Neuronal stem cell (in vitro differentiated cells): ENCODE measurements around the gene GNMT.

Experiments
- DNase-seq: peaks from one replicate; pipeline ENCODE4 v3.0.0-alpha.2; 2013; ENCODE audit warnings: low spot score
- H2AFZ ChIP-seq: one replicate; pipeline ENCODE4 v1.6.1; 2013; ENCODE audit warnings: mild to moderate bottlenecking, low read length, inconsistent platforms
- H2AK5ac ChIP-seq: 2 replicates; pipeline ENCODE4 v1.6.1; 2013; ENCODE audit warnings: low read depth, mild to moderate bottlenecking, inconsistent platforms, low read length, moderate library complexity, mixed read lengths
- H2BK120ac ChIP-seq: 2 replicates; pipeline ENCODE4 v1.6.1; 2013; ENCODE audit warnings: low read depth, mild to moderate bottlenecking, inconsistent platforms, low read length, moderate library complexity, mixed read lengths
- H2BK12ac ChIP-seq: one replicate; pipeline ENCODE4 v1.6.1; 2013; ENCODE audit warnings: low read length, inconsistent platforms
- H2BK15ac ChIP-seq: 2 replicates; pipeline ENCODE4 v1.6.1; 2013; ENCODE audit warnings: mild to moderate bottlenecking, low read length, inconsistent platforms, mixed read lengths
- H2BK5ac ChIP-seq: one replicate; pipeline ENCODE4 v1.6.1; 2013; ENCODE audit warnings: inconsistent platforms, mild to moderate bottlenecking, low read length, moderate library complexity
- H3K14ac ChIP-seq: one replicate; pipeline ENCODE4 v1.6.1; 2013; ENCODE audit warnings: low read length, inconsistent platforms
- H3K18ac ChIP-seq: 2 replicates; pipeline ENCODE4 v1.6.1; 2013; ENCODE audit warnings: low read length, inconsistent platforms
- H3K23ac ChIP-seq: 2 replicates; pipeline ENCODE4 v1.6.1; 2013; ENCODE audit warnings: low read depth, mild to moderate bottlenecking, mixed read lengths, low read length, inconsistent platforms; ENCODE audit not compliant: poor library complexity
- H3K27ac ChIP-seq: replicated peaks from 3 replicates; pipeline ENCODE4 v1.5.1; 2013; ENCODE audit warnings: low read length, inconsistent platforms
- H3K27me3 ChIP-seq, 3 experiments: 2 replicates each; pipeline ENCODE4 v1.6.1; 2013; ENCODE audit warnings: low read length in 3 of 3, mild to moderate bottlenecking in 2 of 3, inconsistent platforms in 1 of 3, low read depth in 1 of 3, mixed read lengths in 1 of 3, moderate library complexity in 1 of 3; ENCODE audit not compliant: control insufficient read depth in 3 of 3, insufficient read depth in 3 of 3
- H3K36me3 ChIP-seq, 2 donors: replicated peaks in 1 of 2; 2 replicates each; pipeline ENCODE4 v1.6.1; 2013; ENCODE audit warnings: low read length in 2 of 2; ENCODE audit not compliant: control insufficient read depth in 2 of 2, insufficient read depth in 2 of 2
- H3K4ac ChIP-seq: 2 replicates; pipeline ENCODE4 v1.6.1; 2013; ENCODE audit warnings: inconsistent platforms, mild to moderate bottlenecking, low read length, moderate library complexity
- H3K4me1 ChIP-seq, 2 donors: 1 replicate in 1 of 2; 2 replicates in 1 of 2; pipeline ENCODE4 v1.6.1; 2013; ENCODE audit warnings: low read length in 2 of 2, low read depth in 1 of 2; ENCODE audit not compliant: control insufficient read depth in 2 of 2, insufficient read depth in 1 of 2
- H3K4me2 ChIP-seq: one replicate; pipeline ENCODE4 v1.6.1; 2013; ENCODE audit warnings: mild to moderate bottlenecking, low read length, inconsistent platforms; ENCODE audit not compliant: insufficient read depth, poor library complexity, severe bottlenecking
- H3K4me3 ChIP-seq, 2 donors: 2 replicates each; pipeline ENCODE4 v1.5.1; 2013; ENCODE audit warnings: low read length in 2 of 2, mild to moderate bottlenecking in 2 of 2, inconsistent platforms in 1 of 2, moderate library complexity in 1 of 2
- H3K79me1 ChIP-seq: one replicate; pipeline ENCODE4 v1.6.1; 2013; ENCODE audit warnings: low read depth, mild to moderate bottlenecking, inconsistent platforms, low read length, moderate library complexity
- H3K9ac ChIP-seq: one replicate; pipeline ENCODE4 v1.6.1; 2013; ENCODE audit warnings: mild to moderate bottlenecking, low read depth, low read length, inconsistent platforms; ENCODE audit not compliant: poor library complexity
- H3K9me3 ChIP-seq, 2 donors: replicated peaks in 1 of 2; 2 replicates each; pipeline versions ENCODE3 to v1.6.1; 2013; ENCODE audit warnings: low read length in 2 of 2, mild to moderate bottlenecking in 2 of 2, inconsistent platforms in 1 of 2, low read depth in 1 of 2, mixed read lengths in 1 of 2, moderate library complexity in 1 of 2; ENCODE audit not compliant: control insufficient read depth in 2 of 2, insufficient read depth in 1 of 2
- H4K8ac ChIP-seq: one replicate; pipeline ENCODE4 v1.6.1; 2013; ENCODE audit warnings: low read depth, mild to moderate bottlenecking, inconsistent platforms, low read length, moderate library complexity
- H4K91ac ChIP-seq: one replicate; pipeline ENCODE4 v1.6.1; 2013; ENCODE audit warnings: low read length, low read depth, mild to moderate bottlenecking, inconsistent platforms; ENCODE audit not compliant: poor library complexity
- WGBS, 2 donors: extraction: QIAGEN DNeasy Blood & Tissue Kit; methylation state at CpG; one replicate each; pipeline ENCODE4 v1.1.7; 2013; ENCODE audit warnings: missing lambda C conversion rate in 2 of 2, mixed read lengths in 1 of 2; ENCODE audit not compliant: insufficient read length in 2 of 2, insufficient replicate concordance in 1 of 2; ENCODE audit errors: extremely low coverage in 2 of 2; 5-methylcytosine and 5-hydroxymethylcytosine counted together

GNMT gene

DNA sequence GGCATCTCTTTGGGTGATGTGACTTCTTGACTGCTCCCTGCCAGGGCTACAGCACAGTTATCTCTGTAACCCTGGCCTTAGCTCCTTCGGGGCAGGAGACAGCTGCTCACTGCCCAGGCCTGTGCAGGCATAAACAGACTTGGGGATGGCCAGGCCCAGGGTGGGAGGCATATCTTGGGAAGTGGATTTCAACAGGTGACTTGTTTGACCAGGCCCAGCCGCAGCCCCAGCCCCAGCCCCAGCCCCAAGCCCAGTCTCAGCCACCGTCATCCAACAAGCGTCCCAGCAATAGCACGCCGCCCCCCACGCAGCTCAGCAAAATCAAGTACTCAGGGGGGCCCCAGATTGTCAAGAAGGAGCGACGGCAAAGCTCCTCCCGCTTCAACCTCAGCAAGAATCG is 45.7 kb downstream of the GNMT start:
- whole genome bisulfite sequencing, 2 donors: no CpG with 5 or more reads among the region's 11 CpGs
- Histone ChIP-seq H2BK5ac (no peak overlapping the region), H3K18ac (no peak overlapping the region)

DNA sequence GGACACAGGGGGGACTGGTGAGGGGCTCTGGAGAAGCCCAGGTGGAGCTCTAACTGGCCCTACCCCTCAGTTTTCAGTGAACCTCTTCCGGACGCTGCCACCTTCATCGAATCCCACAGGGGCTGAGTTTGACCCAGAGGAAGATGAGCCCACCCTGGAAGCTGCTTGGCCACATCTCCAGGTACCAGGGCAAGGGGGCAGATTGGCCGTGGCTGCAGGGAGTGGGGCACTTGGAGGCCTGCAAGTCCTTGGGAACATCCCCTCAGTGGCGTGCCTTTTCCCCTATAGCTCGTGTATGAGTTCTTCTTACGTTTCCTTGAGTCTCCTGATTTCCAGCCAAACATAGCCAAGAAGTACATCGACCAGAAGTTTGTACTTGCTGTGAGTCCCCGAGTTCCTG is 46.6 kb downstream of the GNMT start:
- Histone ChIP-seq H3K4me3 (no peak overlapping the region), H3K4ac (no peak overlapping the region), H2BK12ac (no peak overlapping the region), H3K36me3 (peaks cover 50 to 76% of the 10 kb centered on the region in 2 donors), H2BK5ac (no peak overlapping the region), H3K18ac (no peak overlapping the region), H2BK120ac (no peak overlapping the region), H3K23ac (no peak overlapping the region), H2BK15ac (no peak overlapping the region), H3K9ac (no peak overlapping the region), H2AFZ (no peak overlapping the region), H3K79me1 (no peaks in the 10 kb centered on the region), H3K27ac (no peak overlapping the region), H3K4me1 (no peaks in the 10 kb centered on the region), H3K27me3 (no peaks in the 10 kb centered on the region), H4K8ac (no peak overlapping the region), H3K9me3 (no peaks in the 10 kb centered on the region), H3K4me2 (no peak overlapping the region), H3K14ac (no peak overlapping the region), H2AK5ac (no peak overlapping the region), H4K91ac (no peak overlapping the region)
- WGBS, 2 donors: no CpG with 5 or more reads among the region's 9 CpGs
- DNase-seq: no peak

More for the DNA sequence above, 45.7 kb downstream of the GNMT start:
- no peak overlapping the region for H3K9ac ChIP-seq
- no peak overlapping the region for H2AK5ac ChIP-seq
- peaks cover 43 to 71% of the 10 kb centered on the region in 2 donors for H3K36me3 ChIP-seq
- H2BK15ac ChIP-seq: no peak overlapping the region
- no peak for DNase-seq
- no peaks in the 10 kb centered on the region for H3K4me1 ChIP-seq
- no peak overlapping the region for H3K14ac ChIP-seq
- no peak overlapping the region for H3K27ac ChIP-seq
- H3K23ac ChIP-seq: no peak overlapping the region
- no peak overlapping the region for H3K4ac ChIP-seq
- H3K79me1 ChIP-seq: no peaks in the 10 kb centered on the region
- H4K8ac ChIP-seq: no peak overlapping the region
- H3K4me2 ChIP-seq: no peak overlapping the region
- no peaks in the 10 kb centered on the region for H3K27me3 ChIP-seq
- H2AFZ ChIP-seq: no peak overlapping the region
- no peak overlapping the region for H3K4me3 ChIP-seq
- H4K91ac ChIP-seq: no peak overlapping the region
- no peak overlapping the region for H2BK120ac ChIP-seq
- H2BK12ac ChIP-seq: no peak overlapping the region
- H3K9me3 ChIP-seq: no peaks in the 10 kb centered on the region

DNA sequence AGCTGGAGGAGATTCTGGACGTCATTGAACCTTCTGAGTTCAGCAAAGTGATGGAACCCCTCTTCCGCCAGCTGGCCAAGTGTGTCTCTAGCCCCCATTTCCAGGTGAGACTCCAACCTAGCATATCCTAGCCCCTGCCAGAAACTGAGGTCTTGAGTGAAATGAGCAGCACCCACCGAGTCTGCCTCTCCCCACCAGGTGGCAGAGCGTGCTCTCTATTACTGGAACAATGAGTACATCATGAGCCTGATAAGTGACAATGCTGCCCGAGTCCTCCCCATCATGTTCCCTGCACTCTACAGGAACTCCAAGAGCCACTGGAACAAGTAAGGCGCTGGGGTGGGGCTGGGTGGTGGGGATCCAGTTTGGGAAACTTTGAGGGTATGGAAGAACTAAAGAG is 48.6 kb downstream of the GNMT start:
- H3K9ac ChIP-seq: no peak overlapping the region
- DNase-seq: no peak
- H3K18ac ChIP-seq: no peak overlapping the region
- no peak overlapping the region for H2BK12ac ChIP-seq
- no peak overlapping the region for H2BK120ac ChIP-seq
- H3K27me3 ChIP-seq: no peaks in the 10 kb centered on the region
- H2BK5ac ChIP-seq: no peak overlapping the region
- peaks cover 55 to 79% of the 10 kb centered on the region in 2 donors for H3K36me3 ChIP-seq
- no peak overlapping the region for H2AFZ ChIP-seq
- peaks cover 3 to 10% of the 10 kb centered on the region in 2 donors for H3K4me1 ChIP-seq
- H2BK15ac ChIP-seq: no peak overlapping the region
- no peaks in the 10 kb centered on the region for H3K9me3 ChIP-seq
- H3K14ac ChIP-seq: no peak overlapping the region
- no peak overlapping the region for H4K91ac ChIP-seq
- peaks cover 6% of the 10 kb centered on the region for H3K79me1 ChIP-seq
- no peak overlapping the region for H3K4ac ChIP-seq
- no peak overlapping the region for H4K8ac ChIP-seq
- WGBS, 2 donors: no CpG with 5 or more reads among the region's 6 CpGs
- no peak overlapping the region for H2AK5ac ChIP-seq
- no peak overlapping the region for H3K4me3 ChIP-seq
- no peak overlapping the region for H3K23ac ChIP-seq
- no peak overlapping the region for H3K27ac ChIP-seq
- H3K4me2 ChIP-seq: no peak overlapping the region

DNA sequence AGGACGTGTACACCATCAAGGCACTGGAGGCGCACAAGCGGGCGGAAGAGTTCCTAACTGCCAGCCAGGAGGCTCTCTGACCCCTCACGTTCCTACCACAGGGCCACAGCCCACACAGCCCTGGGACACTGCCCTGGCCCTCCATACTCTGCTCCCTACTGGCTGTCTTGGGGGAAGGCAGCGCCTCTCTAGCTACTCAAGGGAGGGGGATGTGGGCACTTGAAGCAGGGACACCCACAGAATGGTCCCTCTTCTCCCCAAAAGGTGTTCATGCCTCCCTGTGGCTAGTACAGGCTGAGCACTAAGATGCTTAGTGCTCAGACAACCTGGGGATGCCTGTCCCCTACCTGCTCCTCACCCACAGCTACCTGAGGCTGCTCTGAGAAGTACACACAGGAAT is 50.7 kb downstream of the GNMT start:
- no CpG with 5 or more reads among the region's 6 CpGs for WGBS, 2 donors
- H3K4me3 ChIP-seq: no peak overlapping the region
- peaks cover 13% of the 10 kb centered on the region for H3K79me1 ChIP-seq
- no peak overlapping the region for H3K27ac ChIP-seq
- no peak overlapping the region for H3K14ac ChIP-seq
- DNase-seq: no peak
- H3K4me1 ChIP-seq: peaks cover 3 to 12% of the 10 kb centered on the region in 2 donors
- H2BK12ac ChIP-seq: no peak overlapping the region
- peaks cover 52 to 72% of the 10 kb centered on the region in 2 donors for H3K36me3 ChIP-seq
- no peak overlapping the region for H2AFZ ChIP-seq
- H3K9me3 ChIP-seq: no peaks in the 10 kb centered on the region
- no peak overlapping the region for H2BK15ac ChIP-seq
- H2BK120ac ChIP-seq: no peak overlapping the region
- no peak overlapping the region for H2AK5ac ChIP-seq
- no peak overlapping the region for H3K4ac ChIP-seq
- H3K27me3 ChIP-seq: no peaks in the 10 kb centered on the region
- H2BK5ac ChIP-seq: peak overlapping the region; percentile 27
- no peak overlapping the region for H4K91ac ChIP-seq
- H3K4me2 ChIP-seq: no peak overlapping the region
- no peak overlapping the region for H3K9ac ChIP-seq
- no peak overlapping the region for H3K23ac ChIP-seq
- no peak overlapping the region for H3K18ac ChIP-seq
- H4K8ac ChIP-seq: no peak overlapping the region
